GM19468 (cell line): ENCODE data around the gene LIPT1.
"Not testable (repeated sequence)": the region's sequence is repeated elsewhere in the genome, so short reads cannot be mapped to it uniquely, and the experiment has no call there.

Experiments used
- ATAC-seq: cut with Tn5 transposase; IDR thresholded peaks from one replicate; pipeline ENCODE4 v1.9.1; 2021; ENCODE audit warnings: mild to moderate bottlenecking, moderate library complexity, moderate number of reproducible peaks; ENCODE audit not compliant: unreplicated experiment; ENCODE audit errors: extremely low read depth

The LIPT1 gene

DNA sequence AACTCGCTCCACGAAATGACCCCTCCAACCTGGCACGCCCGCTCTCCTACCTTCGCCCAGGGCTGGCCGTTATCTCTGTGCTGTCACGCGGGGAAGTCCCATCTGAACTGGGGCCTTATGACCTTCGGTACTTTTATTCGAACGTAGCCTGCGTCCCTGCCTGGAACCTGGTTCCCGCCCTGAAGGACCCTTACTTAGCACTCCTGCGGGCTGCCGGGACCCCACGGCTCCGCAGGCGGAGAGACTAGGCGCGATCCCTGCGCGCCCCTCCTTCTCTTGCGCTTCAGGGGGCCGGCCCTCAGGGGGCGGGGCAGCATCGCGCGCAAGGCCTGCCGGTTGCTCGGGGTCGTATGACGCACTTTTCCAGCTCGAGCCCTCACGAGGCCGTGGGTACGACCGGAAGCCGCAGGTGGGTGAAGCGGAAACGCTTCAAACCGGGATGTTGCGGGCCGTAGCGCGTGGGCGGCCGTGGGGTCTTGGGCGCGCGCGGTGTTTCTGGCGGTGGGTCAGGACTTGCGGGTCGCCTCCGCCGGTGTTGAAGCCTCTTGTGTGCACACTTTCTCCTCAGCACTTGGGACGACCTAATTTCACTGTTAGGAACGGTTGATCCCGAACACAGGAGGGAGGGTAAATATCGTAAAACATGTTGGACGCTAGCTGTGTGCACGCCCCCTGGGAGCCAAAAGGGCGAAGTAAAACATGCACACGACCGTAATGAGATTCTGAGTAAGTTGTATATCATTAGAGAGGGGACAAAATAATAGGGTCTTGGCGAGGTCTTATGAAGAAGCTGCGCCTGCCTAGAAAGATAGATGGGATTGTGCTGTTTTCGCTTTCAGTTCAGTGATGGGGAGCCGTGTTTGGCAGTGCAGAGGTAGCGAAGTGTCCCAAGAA lies at the start of gene LIPT1, which contains the start of gene TSGA10:
TSS of gene LIPT1 (plus strand) at position 325 of the 894 bp plus-strand sequence. CDS start 6,991 bp downstream, outside the sequence.
TSS of gene TSGA10 (minus strand) at position 300 of the 894 bp plus-strand sequence. CDS start 45,503 bp downstream, outside the sequence.
- peak; percentile 89 for ATAC-seq

DNA sequence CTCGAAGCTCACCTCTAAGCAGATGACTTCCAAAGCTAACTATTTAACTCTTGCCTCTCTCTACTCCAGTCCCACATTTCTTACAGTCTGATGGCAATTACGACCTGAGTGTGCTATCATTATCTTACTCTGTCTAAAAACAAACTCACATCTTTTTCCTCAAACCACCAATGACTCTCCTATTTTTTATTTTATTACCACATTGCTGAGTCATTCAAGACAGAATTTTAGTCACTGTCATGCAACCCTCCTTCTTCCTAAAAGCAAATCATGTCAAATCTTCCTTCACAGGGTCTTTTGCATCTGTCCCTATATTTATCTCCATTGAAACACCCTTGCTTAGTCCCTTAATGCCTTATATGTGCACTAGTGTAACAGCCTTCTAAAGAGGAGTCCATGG lies 47.9 kb upstream of the LIPT1 start:
- no peak for ATAC-seq

DNA sequence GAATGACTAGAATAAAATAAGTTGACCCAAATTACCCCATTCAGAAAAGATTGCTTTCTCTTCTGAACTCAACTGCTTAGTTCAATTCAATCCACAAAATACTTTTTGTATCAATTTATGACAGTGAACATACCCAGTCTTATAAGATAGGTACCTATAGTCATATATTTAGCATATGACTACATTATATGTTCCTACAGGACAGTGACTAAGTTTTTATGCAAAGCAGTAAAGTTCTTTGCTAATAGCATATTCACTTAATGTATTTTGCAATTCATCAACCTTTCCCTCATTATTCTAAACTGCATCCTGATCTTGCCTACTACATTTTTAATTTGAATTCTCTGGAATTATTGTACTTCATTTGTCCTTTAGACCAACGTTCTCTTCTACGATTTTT lies 43.5 kb upstream of the LIPT1 start:
- no peak for ATAC-seq

DNA sequence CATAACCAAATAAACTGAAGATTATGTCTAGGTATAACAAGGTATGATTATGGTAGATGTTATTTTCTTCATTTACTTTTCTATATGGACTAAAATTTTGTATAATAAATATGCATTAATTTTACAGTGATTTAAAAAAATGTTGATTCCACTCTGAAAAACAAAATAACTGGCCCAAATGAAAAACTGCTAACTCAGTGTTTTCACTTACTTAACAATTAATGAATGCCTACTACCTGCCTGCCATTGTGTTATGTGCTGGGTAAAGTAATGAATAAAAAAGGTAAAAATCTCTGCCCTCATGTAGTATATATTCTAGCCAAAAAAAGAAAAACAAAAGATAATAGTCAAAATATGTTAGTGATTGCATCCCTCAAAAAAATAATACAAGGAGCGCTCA lies 42.8 kb upstream of the LIPT1 start:
- no peak for ATAC-seq

DNA sequence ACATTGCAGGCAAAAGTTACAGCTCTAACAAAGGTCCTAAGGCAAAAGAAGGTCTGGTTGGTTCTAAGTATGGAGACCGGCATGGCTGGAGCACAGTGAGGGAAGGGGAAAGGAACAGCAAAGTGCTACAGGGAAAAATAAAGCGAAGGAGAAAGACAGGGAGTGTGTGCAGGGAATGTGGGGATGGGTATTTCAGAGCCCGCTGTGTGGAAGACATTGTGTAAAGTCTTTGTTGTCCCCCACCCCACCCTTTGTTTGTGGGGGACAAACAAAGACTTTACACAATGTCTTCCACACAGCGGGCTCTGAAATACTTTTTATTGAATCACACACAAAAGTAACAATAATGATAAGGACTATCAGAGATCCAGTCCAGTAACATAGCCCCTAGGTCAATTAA lies 42.1 kb upstream of the LIPT1 start:
- no peak for ATAC-seq

DNA sequence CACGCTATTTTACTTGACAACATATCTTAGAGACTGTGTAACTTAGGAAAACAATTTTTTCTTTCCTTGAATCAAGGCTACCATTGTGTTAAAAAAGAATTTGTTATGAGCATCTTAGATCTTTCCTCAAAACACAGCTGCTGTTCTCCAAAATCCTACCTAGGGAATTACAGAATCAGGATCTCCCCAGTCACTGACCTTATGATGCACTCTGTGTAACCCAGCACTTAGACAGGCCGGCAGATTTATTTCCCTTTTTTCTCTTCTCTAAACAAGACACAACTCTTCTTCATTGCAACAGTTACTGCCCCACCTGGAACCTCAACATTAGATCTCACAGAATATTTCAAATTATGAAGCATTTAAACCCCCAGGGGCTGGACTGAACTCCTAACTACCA lies 26.8 kb upstream of the LIPT1 start:
- no peak for ATAC-seq

DNA sequence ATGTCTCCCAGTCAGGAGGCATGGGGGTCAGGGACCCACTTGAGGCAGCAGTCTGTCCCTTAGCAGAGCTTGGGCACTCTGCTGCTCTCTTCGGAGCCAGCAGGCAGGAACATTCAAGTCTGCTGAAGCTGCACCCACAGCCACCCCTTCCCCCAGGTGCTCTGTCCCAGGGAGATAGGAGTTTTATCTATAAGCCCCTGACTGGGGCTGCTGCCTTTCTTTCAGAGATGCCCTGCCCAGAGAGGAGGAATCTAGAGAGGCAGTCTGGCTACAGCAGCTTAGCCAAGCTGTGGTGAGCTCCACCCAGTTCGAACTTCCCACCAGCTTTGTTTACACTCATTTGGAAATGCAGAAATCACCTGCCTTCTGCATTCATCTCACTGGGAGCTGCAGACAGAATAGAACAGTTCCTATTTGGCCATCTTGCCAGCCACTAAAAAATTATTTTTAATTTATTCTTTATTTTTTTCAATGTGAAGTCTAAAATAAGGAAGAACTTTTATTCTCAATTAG lies 19.7 kb upstream of the LIPT1 start:
- ATAC-seq = not testable (repeated sequence)

DNA sequence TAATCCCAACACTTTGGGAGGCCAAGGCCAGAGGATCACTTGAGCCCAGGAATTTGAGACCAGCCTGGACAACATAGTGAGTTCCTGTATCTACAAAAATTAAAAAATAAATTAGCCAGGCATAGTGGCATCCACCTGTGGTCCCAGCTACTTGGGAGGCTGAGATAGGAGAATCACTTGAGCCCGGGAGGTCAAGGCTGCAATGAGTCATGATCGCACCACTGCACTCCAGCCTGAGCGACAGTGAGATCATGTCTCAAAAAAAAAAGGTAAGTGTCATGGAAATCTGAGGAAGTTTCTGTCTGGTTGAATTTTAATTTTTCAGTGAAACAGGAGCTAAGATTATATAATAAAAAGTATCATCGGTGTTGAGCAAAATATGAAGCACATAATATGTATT lies 15.8 kb upstream of the LIPT1 start:
- ATAC-seq = no peak

DNA sequence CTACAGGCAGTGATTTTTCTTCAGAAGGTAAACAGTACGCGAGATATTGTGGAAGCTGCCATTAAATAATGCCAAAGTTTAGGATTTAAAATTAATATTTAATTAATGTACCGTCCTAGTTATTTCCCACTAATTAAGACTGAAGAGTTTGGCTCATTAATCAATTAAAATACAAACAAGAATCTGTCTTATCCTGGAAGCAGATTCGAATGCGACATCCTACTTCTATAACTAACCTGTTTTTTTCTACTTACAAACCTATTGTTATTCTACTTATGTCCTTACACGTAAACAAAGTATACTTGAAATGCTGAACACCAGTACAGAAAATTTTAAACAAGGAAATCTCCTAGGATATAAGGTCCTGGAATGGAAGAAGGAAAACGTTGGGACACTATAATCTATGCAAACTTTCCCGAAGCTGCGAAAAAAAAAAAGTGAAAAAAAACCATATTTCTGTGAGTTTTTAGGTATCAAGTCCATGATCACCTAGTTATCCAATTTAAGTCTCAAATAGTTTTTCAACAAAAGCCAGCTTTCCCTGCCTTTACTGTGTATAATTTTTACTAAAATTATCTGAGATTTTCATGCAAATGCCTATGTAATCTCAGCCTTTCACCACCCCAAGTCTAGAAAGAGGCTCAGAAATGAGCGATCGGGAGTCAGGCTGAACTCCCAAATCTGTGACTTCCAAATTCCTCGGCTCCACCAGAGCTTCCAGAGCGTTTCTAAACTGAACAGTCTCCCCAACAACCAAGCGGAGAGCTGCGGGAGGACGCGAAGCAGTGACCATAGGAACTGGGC lies 14.5 kb upstream of the LIPT1 start:
- no peak for ATAC-seq

DNA sequence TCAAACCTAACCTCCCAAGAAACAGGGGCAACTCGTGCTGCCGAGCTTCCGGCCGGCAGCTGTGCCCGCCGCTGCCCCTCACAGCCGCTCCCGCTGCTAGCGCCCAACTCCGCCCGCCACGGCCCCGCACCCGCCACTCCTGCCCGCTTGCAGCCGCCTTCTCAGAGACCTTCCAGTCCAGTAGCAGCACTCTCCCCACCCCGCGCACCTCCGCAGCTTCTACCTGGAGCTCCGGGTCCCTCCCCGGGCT lies 14.0 kb upstream of the LIPT1 start:
- peak; percentile 7 for ATAC-seq

DNA sequence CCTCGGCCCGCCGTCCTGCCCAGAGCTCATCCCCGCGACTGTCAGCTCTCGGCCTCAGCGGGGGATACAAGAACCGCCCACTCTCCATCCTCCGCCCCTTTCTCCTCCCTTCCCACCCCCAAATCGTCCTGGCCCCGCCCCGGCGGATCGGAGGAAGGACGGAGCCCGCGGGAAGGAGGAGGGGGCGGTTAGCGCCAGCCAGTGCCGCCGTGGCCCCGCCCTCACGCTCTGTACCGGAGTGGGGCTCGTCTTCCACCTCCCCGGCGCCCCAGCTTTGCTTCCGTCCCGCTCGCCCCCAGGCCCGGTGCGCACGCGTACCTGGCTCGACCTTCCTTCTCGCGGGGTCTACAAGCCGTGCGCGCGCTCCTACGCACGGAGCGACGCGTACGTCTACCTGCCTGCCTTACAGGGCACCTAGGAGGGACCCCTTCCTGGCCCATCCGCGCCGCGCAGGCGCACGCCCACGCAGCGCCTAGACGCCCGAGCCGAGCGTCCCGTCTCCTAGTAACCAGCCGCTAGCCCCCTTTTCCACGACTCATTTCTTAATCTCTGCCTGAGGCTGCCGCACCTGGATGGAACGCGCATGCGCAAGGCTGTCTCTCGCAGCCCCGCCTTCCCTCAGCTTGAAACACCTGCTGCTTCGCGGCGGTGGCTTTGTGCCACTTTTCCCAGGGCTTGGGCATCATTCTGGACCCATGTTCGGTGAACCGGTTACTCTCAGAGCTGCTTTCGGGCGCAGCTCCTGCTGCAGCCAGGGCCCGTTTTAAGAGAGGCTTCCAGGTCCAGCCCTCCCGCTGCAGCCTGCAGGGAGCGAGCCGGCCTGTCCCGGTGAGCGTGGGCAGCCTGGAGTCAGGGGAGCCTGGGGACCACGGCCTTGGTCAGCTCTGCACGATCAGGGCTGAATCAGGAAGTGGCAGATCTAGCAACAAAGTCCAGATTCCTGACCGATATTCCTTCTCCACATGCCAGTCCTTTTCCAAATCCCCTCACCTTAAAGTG lies 13.4 kb upstream of the LIPT1 start, which contains the start of gene C2orf15:
TSS of gene C2orf15 (plus strand) at position 598 of the 999 bp plus-strand sequence. CDS start 8,852 bp downstream, outside the sequence.
- peak; percentile 72 for ATAC-seq

DNA sequence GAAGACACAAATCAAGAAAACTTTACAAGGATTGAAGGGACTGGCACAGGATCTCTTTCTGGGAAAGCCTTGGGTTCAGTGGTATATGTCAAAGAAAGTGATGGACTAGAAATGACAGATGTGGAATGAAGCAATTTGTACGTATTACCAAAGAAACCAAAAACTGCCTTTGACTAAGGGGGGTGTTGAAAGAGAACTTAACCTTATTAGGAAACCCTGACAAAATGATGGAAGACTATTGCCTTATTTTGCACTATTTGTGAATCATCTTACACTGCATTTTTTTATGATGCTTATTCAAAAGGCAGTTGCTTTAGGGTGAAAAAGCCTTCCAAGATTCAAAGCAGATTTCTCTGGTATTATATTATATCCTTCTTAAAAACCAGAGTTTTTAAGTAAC lies 4.1 kb upstream of the LIPT1 start:
- ATAC-seq = no peak

DNA sequence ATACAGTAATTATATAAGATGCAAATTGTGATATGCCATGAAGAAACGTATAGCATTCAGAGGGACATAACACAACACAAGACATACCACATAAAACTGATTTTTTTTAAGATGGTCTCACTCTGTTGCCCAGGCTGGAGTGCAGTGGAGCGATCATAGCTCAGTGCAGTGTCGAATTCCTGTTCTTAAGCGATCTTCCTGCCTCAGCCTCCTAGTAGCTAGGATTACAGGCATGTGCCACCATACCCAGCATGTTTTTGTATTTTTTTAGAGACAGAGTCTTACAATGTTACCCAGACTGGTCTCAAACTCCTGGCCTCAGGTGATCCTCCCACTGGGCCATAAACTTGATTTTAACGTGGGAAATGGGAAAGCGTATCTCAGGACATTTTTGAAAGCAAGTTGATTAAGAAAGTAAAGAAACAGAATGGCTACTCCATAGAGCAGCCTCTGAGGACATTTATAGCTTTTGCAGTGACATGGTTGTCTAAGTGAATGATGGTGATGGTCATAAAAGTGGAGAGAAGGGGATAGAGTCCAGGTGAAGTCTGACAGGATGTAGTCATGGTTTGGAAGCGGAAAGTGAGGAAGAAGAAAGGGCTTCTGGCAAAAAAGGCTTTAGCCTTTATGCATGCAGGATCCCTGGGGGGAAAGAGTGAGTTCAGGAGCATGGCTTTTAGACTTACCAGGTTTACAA lies 2.4 kb upstream of the LIPT1 start:
- ATAC-seq = no peak

DNA sequence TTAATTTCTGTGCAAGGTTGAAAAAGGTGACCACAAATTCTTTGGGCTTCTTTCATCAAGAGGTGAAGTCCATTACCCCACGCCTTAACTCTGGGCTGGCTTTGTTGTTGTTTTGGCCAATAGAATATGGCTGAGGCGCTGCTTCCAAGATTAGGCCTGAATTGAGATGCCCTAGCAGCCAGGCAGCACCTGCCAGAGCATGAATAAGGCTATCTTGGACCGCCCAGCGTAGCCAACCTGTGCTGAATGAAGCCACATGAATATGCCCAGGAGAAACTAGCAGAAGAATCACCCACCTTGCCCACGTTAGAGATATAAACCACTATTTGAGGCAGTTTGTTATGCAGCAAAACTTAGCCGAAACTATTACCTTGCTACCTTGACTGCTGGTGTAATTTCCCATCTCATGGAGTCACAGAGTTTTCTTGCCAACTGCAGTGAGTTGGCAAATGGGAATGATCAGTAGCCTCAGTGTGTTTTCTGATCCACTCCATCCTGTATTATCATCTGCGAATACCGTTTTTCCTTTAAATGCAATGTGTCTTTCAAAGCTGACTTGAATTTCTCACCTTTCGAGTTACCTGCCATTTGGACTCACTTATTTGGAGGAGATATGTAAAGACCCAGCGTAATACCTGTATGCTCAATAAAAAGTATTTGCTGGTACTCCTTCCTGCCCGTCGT lies 704 bp upstream of the LIPT1 start:
- no peak for ATAC-seq

DNA sequence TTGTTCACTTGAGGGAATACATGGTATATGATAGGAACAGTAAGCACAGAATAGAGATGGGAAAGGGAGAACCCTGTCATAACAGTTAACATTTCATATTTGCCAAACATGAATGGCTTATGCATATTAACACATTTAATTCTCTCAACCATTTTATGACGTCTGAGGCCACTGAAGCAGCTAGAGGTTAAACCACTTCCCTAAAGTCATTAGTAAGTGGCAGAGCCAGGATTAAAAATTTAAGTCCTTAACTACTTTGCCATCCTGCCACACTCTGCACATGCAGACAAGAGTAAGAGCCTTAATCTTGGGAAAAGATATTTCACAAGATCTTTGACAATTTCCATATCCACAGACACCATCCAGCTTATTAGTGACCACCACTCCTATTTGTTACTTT lies 2.1 kb downstream of the LIPT1 start:
- ATAC-seq = no peak

DNA sequence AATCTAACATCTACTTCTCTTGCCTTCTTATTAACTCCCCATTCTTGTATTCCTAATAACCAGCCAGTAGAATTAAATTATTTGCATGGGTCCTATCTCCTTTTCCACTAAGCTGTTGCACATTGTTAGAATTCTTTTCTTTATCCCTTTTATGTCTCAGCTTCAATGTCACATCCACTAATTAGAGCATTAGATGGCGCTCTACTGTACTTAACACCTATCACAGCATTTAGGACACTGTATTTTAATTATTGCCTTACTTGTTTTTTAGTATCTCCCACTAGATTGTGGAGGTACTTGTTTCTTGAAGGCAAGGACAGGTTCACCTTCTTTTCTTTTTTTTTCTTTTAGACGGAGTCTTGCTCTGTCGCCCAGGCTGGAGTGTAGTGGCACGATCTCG lies 3.8 kb downstream of the LIPT1 start:
- ATAC-seq = no peak

DNA sequence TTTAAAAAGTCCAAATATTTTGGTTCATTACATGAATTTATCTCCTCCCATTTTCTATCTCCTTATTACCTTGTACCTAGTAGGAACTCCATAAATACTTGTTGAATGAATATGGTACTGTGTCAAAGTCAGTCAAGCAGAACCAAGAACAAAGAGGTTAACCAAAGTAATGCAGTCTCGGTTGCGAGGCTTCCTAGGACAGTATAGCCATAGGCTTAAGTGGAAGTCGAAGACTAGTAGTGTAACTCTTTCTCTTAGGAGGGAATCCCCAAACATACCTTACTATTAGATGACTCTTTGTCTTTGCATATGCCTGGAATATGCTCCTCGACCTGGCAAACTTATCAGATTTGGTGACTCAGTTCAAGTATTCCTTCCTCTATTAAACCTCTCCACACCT lies 4.8 kb downstream of the LIPT1 start:
- no peak for ATAC-seq

DNA sequence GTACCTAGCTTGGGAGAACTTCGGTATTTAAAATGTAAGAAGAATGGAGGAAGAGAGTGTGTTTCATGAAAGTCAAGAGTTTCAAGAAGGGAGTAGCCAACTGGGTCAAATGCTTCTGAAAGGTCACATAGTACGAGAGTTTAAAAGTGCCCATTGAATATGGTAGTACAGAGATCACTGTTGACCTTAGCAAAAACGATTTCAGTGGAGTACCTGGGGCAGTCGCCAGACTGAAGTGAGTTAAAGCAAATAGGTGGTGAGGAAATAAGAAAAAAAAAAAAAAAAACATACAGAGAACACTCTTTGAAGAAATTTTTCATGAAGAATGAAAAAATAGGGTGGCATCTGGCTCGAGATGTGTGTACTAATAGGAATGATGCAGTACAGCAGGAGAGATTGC lies 11.5 kb downstream of the LIPT1 start:
- no peak for ATAC-seq

DNA sequence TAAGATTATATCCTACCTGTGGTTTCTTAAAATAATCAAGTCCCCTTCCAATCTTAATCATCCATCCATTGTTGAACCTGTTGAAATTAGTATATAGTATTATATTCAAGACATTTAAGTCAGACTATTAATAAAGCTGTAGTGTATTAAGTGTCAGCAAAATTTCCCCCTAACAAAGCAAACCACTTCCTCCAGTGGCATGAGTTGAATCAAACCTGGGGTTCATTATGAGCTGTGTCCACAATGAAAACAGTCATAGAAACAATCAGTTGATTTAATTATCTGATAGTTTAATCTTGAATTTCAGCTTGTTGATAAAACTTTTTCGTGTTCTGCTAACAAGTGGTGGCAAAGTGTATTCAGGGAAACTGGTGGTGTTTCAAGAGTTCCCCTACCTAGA lies 14.8 kb downstream of the LIPT1 start:
- ATAC-seq = no peak
